IMR-90 (cell line): ENCODE results near the gene CACYBP. TPM values are rescaled to one million over a fixed set of nuclear protein-coding genes. Genes with fewer than 3 reads are reported as not detected.

Source experiments
- ATAC-seq: fragments of 200-7000 bp; cut with Tn5 transposase; 2 replicates; pipeline ENCODE4 v1.9.1; 2020; ENCODE audit warnings: low read depth, mild to moderate bottlenecking, moderate library complexity
- BruUV-seq: library from RNA; stranded (reverse); fragments of 400-500 nt; replicated peaks from 2 replicates; lab custom pipeline; 2021; lab: Mats Ljungman, UMichigan
- CTCF ChIA-PET: fragments of 300-600 bp; formaldehyde crosslinking; extraction: SDS; loops from one replicate; lab custom pipeline; 2021; ENCODE audit warnings: antibody characterized with exemption; lab: Yijun Ruan, JAX
- POLR2A ChIA-PET: fragments of 300-600 bp; sonication (Branson Sonifier 250); formaldehyde crosslinking; loops from one replicate; lab custom pipeline; 2022; ENCODE audit warnings: antibody characterized with exemption; ENCODE audit not compliant: unreplicated experiment; lab: Charles Lee
- DNase-seq: peaks from one replicate; pipeline ENCODE4 v3.0.0; 2013
- H2AFZ ChIP-seq: replicated peaks from 2 replicates; pipeline ENCODE3; 2013; ENCODE audit warnings: low read length, mild to moderate bottlenecking; ENCODE audit not compliant: poor library complexity
- H2AK5ac ChIP-seq: 2 replicates; pipeline ENCODE4 v1.6.1; 2013; ENCODE audit warnings: low read depth, low read length, inconsistent platforms
- H2AK9ac ChIP-seq: replicated peaks from 2 replicates; pipeline ENCODE3; 2013; ENCODE audit warnings: mild to moderate bottlenecking, low read depth, low read length, moderate library complexity; ENCODE audit not compliant: poor library complexity
- H2BK120ac ChIP-seq: 2 replicates; pipeline ENCODE4 v1.6.1; 2013; ENCODE audit warnings: low read depth, low read length, inconsistent platforms
- H2BK15ac ChIP-seq: 3 replicates; pipeline ENCODE4 v1.6.1; 2013; ENCODE audit warnings: low read depth, low read length, inconsistent platforms
- H2BK20ac ChIP-seq: 2 replicates; pipeline ENCODE4 v1.6.1; 2013; ENCODE audit warnings: low read depth, mild to moderate bottlenecking, inconsistent platforms, low read length, moderate library complexity
- H2BK5ac ChIP-seq: 2 replicates; pipeline ENCODE4 v1.6.1; 2013; ENCODE audit warnings: mild to moderate bottlenecking, low read depth, low read length, inconsistent platforms; ENCODE audit not compliant: poor library complexity, severe bottlenecking
- H3K14ac ChIP-seq: replicated peaks from 2 replicates; pipeline ENCODE4 v1.6.1; 2013; ENCODE audit warnings: low read depth, low read length, inconsistent platforms
- H3K18ac ChIP-seq: 2 replicates; pipeline ENCODE4 v1.6.1; 2013; ENCODE audit warnings: low read depth, low read length, control low read depth
- H3K23ac ChIP-seq: 2 replicates; pipeline ENCODE4 v1.6.1; 2013; ENCODE audit warnings: low read depth, low read length, inconsistent platforms
- H3K27ac ChIP-seq: 2 replicates; pipeline ENCODE4 v1.5.1; 2013; ENCODE audit warnings: mild to moderate bottlenecking, control low read depth, low read length; ENCODE audit not compliant: insufficient read depth
- H3K27me3 ChIP-seq: 2 replicates; pipeline ENCODE4 v1.6.1; 2013; ENCODE audit warnings: low read length; ENCODE audit not compliant: control insufficient read depth, insufficient read depth
- H3K36me3 ChIP-seq: 2 replicates; pipeline ENCODE4 v1.6.1; 2013; ENCODE audit warnings: low read length, mixed read lengths; ENCODE audit not compliant: control insufficient read depth, insufficient read depth
- H3K4ac ChIP-seq: 2 replicates; pipeline ENCODE4 v1.6.1; 2013; ENCODE audit warnings: low read depth, low read length, inconsistent platforms
- H3K4me1 ChIP-seq: 2 replicates; pipeline ENCODE4 v1.6.1; 2013; ENCODE audit warnings: low read length, mixed read lengths; ENCODE audit not compliant: control insufficient read depth, insufficient read depth
- H3K4me2 ChIP-seq: 2 replicates; pipeline ENCODE4 v1.6.1; 2013; ENCODE audit warnings: low read depth, mild to moderate bottlenecking, control low read depth, low read length, moderate library complexity
- H3K4me3 ChIP-seq: 2 replicates; pipeline ENCODE4 v1.5.1; 2013; ENCODE audit warnings: low read depth, mild to moderate bottlenecking, control low read depth, low read length, moderate library complexity; ENCODE audit not compliant: insufficient read depth
- H3K56ac ChIP-seq: 2 replicates; pipeline ENCODE4 v1.6.1; 2013; ENCODE audit warnings: low read length, inconsistent platforms; ENCODE audit not compliant: insufficient read depth; ENCODE audit errors: extremely low read depth
- H3K79me1 ChIP-seq, 2 experiments: 2 replicates each; pipeline ENCODE4 v1.6.1; 2013; ENCODE audit warnings: low read length in 2 of 2, inconsistent platforms in 1 of 2, low read depth in 1 of 2
- H3K9ac ChIP-seq: 2 replicates; pipeline ENCODE4 v1.6.1; 2013; ENCODE audit warnings: low read depth, low read length, control low read depth
- H3K9me1 ChIP-seq: 2 replicates; pipeline ENCODE4 v1.6.1; 2013; ENCODE audit warnings: low read length, inconsistent platforms; ENCODE audit not compliant: insufficient read depth
- H3K9me3 ChIP-seq: 2 replicates; pipeline ENCODE4 v1.6.1; 2013; ENCODE audit warnings: low read length; ENCODE audit not compliant: control insufficient read depth, insufficient read depth
- H4K20me1 ChIP-seq: 2 replicates; pipeline ENCODE4 v1.6.1; 2013; ENCODE audit warnings: low read length, inconsistent platforms; ENCODE audit not compliant: insufficient read depth
- H4K5ac ChIP-seq: 2 replicates; pipeline ENCODE4 v1.6.1; 2013; ENCODE audit warnings: mild to moderate bottlenecking, low read depth, low read length, control low read depth
- H4K8ac ChIP-seq, 2 experiments: 2 replicates each; pipeline ENCODE4 v1.6.1; 2013; ENCODE audit warnings: low read depth in 2 of 2, low read length in 2 of 2, control low read depth in 1 of 2, inconsistent platforms in 1 of 2
- H4K91ac ChIP-seq: 2 replicates; pipeline ENCODE4 v1.6.1; 2013; ENCODE audit warnings: low read depth, low read length, inconsistent platforms; ENCODE audit not compliant: insufficient read depth
- CEBPB ChIP-seq: IDR thresholded peaks from 2 replicates; pipeline ENCODE4 v1.6.1; 2012; ENCODE audit warnings: low read depth, low read length, improper control_type of control experiment
- FOS ChIP-seq: fragments of 150-350 bp; IDR thresholded peaks from 2 replicates; pipeline ENCODE4 v1.6.1; 2016; ENCODE audit warnings: low read depth, low read length
- MAFK ChIP-seq: IDR thresholded peaks from 2 replicates; pipeline ENCODE4 v1.6.1; 2012; ENCODE audit warnings: low read depth, low read length, improper control_type of control experiment
- NFE2L2 ChIP-seq: fragments of 150-350 bp; IDR thresholded peaks from 2 replicates; pipeline ENCODE4 v1.6.1; 2016; ENCODE audit warnings: low read depth, mild to moderate bottlenecking, low read length
- RAD21 ChIP-seq: IDR thresholded peaks from 2 replicates; pipeline ENCODE4 v1.6.1; 2012; ENCODE audit warnings: low read length, improper control_type of control experiment
- SMC3 ChIP-seq: fragments of 150-350 bp; IDR thresholded peaks from 2 replicates; pipeline ENCODE4 v1.6.1; 2016; ENCODE audit warnings: low read depth, mild to moderate bottlenecking, antibody characterized with exemption, low read length, moderate library complexity
- WGBS, 2 experiments: methylation state at CpG; one replicate each; pipeline versions ENCODE4 v1.1.5 to v1.1.7; 2013; ENCODE audit warnings: missing lambda C conversion rate in 2 of 2; ENCODE audit not compliant: insufficient read length in 1 of 2; ENCODE audit errors: extremely low coverage in 2 of 2; 5-methylcytosine and 5-hydroxymethylcytosine counted together
- dilution Hi-C: fragments of 300-500 bp; cut with HindIII; formaldehyde crosslinking; loops from one replicate; pipeline ENCODE4 v1.14.3; 2018; ENCODE audit warnings: low sequenced_read_pairs; ENCODE audit not compliant: unreplicated experiment
- in situ Hi-C: fragments of 300-500 bp; cut with MboI; formaldehyde crosslinking; loops from 3 replicates; pipeline ENCODE4 v1.14.3; 2019; ENCODE audit warnings: low sequenced_read_pairs, inconsistent platforms, mixed read lengths
- intact Hi-C: fragments of 100-400 bp; cut with micrococcal nuclease; formaldehyde crosslinking; loops from 2 replicates; pipeline ENCODE4 v1.10.0; 2022
- polyA plus RNA-seq, 3 experiments: library from polyadenylated mRNA; depleted of rRNA; stranded (reverse); fragments of >200 nt; gene quantifications; 2 replicates each; pipeline ENCODE4 v1.2.3, GENCODE V29; 2012; ENCODE audit warnings: low replicate concordance in 1 of 3
- total RNA-seq: library from RNA; depleted of rRNA; stranded (reverse); fragments of >200 nt; gene quantifications from 2 replicates; pipeline ENCODE4 v1.2.3, GENCODE V29; 2012
- TF ChIP-seq, protein P1 (sequence below): fragments of 150-350 bp; IDR thresholded peaks from 2 replicates; pipeline ENCODE4 v1.6.1; 2016; ENCODE audit warnings: low read depth, mild to moderate bottlenecking, low read length, moderate library complexity, borderline replicate concordance

The CACYBP gene
- total and polyA plus RNA-seq, 2 of the 4 experiments (the other 2 are of a cell fraction): 61.8 to 62.8 TPM

DNA sequence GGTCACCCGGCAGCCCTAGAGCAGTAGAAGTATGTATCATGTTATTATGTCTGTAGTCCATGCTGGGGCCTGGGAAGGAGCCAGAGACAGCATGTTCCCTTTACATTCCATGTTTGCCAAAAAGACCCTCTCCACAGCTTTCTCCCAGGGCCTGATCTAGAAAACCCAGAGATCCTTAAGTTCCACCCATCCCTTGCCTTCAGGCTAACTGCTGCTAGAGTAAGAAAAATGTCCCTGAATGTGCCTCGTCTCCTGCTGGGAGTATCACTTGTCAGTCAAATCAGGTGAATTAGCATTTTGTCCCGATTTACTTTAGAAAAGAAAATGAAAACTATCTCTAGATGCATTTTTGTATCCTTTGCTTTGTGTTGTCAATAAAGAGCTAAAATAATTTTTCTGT, 36.7 kb downstream of the CACYBP start:
- H3K18ac ChIP-seq: no peak overlapping the region
- H3K79me1 ChIP-seq: no peaks in the 10 kb centered on the region
- H2AK9ac ChIP-seq: no peak overlapping the region
- H3K14ac ChIP-seq: no peak overlapping the region
- WGBS, 2 experiments: no CpG with 5 or more reads among the region's 3 CpGs
- no peak overlapping the region for H3K56ac ChIP-seq
- H2BK120ac ChIP-seq: no peak overlapping the region
- DNase-seq (no peak), ATAC-seq (no peak)
- H2BK15ac ChIP-seq: no peak overlapping the region
- H3K9me1 ChIP-seq: no peaks in the 10 kb centered on the region; the same call in 1 of the 2 replicates
- H3K4me1 ChIP-seq: no peaks in the 10 kb centered on the region
- intact Hi-C loops: no loop called here
- no peak overlapping the region for H4K8ac ChIP-seq
- H2BK5ac ChIP-seq: no peak overlapping the region
- H3K4me3 ChIP-seq: no peak overlapping the region
- ChIA-PET POLR2A (no interaction called here), CTCF (no interaction called here)
- H3K23ac ChIP-seq: no peak overlapping the region
- BruUV-seq: no TSS peak
- TF ChIP-seq NFE2L2 (no peak), RAD21 (no peak), SMC3 (no peak), FOS (no peak), CEBPB (no peak), MAFK (no peak)
- TF ChIP-seq, protein P1, sequence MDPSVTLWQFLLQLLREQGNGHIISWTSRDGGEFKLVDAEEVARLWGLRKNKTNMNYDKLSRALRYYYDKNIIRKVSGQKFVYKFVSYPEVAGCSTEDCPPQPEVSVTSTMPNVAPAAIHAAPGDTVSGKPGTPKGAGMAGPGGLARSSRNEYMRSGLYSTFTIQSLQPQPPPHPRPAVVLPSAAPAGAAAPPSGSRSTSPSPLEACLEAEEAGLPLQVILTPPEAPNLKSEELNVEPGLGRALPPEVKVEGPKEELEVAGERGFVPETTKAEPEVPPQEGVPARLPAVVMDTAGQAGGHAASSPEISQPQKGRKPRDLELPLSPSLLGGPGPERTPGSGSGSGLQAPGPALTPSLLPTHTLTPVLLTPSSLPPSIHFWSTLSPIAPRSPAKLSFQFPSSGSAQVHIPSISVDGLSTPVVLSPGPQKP: no peak
- in situ Hi-C loops: no loop called here
- no peak overlapping the region for H3K9ac ChIP-seq
- H3K36me3 ChIP-seq: no peaks in the 10 kb centered on the region
- H4K91ac ChIP-seq: no peak overlapping the region
- no peak overlapping the region for H3K27ac ChIP-seq
- dilution Hi-C loops: no loop called here
- H2AK5ac ChIP-seq: no peak overlapping the region
- H4K5ac ChIP-seq: no peak overlapping the region
- no peak overlapping the region for H2BK20ac ChIP-seq
- H4K20me1 ChIP-seq: no peaks in the 10 kb centered on the region
- peaks cover 6% of the 10 kb centered on the region for H3K27me3 ChIP-seq
- H2AFZ ChIP-seq: no peak overlapping the region
- no peak overlapping the region for H3K4ac ChIP-seq
- H3K4me2 ChIP-seq: no peak overlapping the region
- H3K9me3 ChIP-seq: no peaks in the 10 kb centered on the region
